Psoas muscle (tissue), 8 donors: ENCODE measurements around the gene TSHZ2. TPM values are rescaled to one million over a fixed set of nuclear protein-coding genes. Genes with fewer than 3 reads are reported as not detected.

Source experiments
- ATAC-seq, 4 donors: fragments of 200-7000 bp; cut with Tn5 transposase; one replicate each; pipeline ENCODE4 v1.9.1; 2020; ENCODE audit warnings: moderate library complexity in 3 of 4, mild to moderate bottlenecking in 2 of 4
- DNase-seq, 2 donors: peaks; one replicate each; pipeline ENCODE4 v3.0.0-alpha.2; 2020
- H3K27ac ChIP-seq: fragments of 200-600 bp; one replicate; pipeline ENCODE4 v1.8.0; 2022
- H3K27me3 ChIP-seq, 3 donors: fragments of 200-600 bp in 1 of 3; one replicate each; pipeline versions ENCODE4 v1.6.1 to v1.8.0; 2013 to 2022; ENCODE audit warnings: low read length in 2 of 3, mild to moderate bottlenecking in 2 of 3, moderate library complexity in 1 of 3; ENCODE audit not compliant: insufficient read depth in 3 of 3
- H3K36me3 ChIP-seq, 2 donors: fragments of 200-600 bp in 1 of 2; one replicate each; pipeline versions ENCODE4 v1.6.1 to v1.8.0; 2013 to 2022; ENCODE audit warnings: low read depth in 1 of 2, mild to moderate bottlenecking in 1 of 2, moderate library complexity in 1 of 2; ENCODE audit not compliant: insufficient read depth in 1 of 2
- H3K4me1 ChIP-seq: fragments of 200-600 bp; one replicate; pipeline ENCODE4 v1.8.0; 2022
- H3K4me3 ChIP-seq: fragments of 200-600 bp; one replicate; pipeline ENCODE4 v1.8.0; 2022; ENCODE audit warnings: mild to moderate bottlenecking
- H3K9me3 ChIP-seq: fragments of 200-600 bp; one replicate; pipeline ENCODE4 v1.8.0; 2022
- WGBS, 3 donors: extraction: QIAGEN DNeasy Blood & Tissue Kit; methylation state at CpG; one replicate each; pipeline versions ENCODE4 v1.1.6 to v1.1.7; 2013; 5-methylcytosine and 5-hydroxymethylcytosine counted together
- intact Hi-C, 2 donors: fragments of 100-400 bp; cut with DNase I; formaldehyde crosslinking; loops; one replicate each; pipeline versions ENCODE4 v1.11.0 to v1.14.2; 2022
- polyA plus RNA-seq, 3 donors: library from polyadenylated mRNA; stranded (reverse); fragments of 200-250 nt; gene quantifications; one replicate each; pipeline ENCODE4 v1.2.3, GENCODE V29; 2013
- total RNA-seq, 4 donors: library from RNA; stranded (reverse); fragmentation: NEBNext Ultra II Directional in 2 of 4; extraction: Animal tissue kit (Norgen Biotek cat#: 25700) in 2 of 4; gene quantifications; one replicate each; pipeline versions ENCODE4 v1.2.1 to v1.2.4, GENCODE V29; 2021 to 2023
- TF ChIP-seq, protein P1 (sequence below): fragments of 200-600 bp; IDR thresholded peaks from one replicate; pipeline ENCODE4 v1.8.0; 2022; ENCODE audit warnings: antibody characterized with exemption
- donor health status: healthy with polysubstance abuse.
- donor health status: DM: no; HTN: no; CAD: no; lungs with moderate emphysema.
- donor health status: Bipolar disorder and iron deficiency.
- donor health status: healthy.
- donor health status: DM: yes; HTN: yes; CAD: no.
- donor health status: DM: no; HTN: no; CAD: no.
- donor health status: DM: no; HTN: no; CAD: no.
- donor health status: DM: yes; HTN: yes; CAD: no.

Gene TSHZ2
- total and polyA plus RNA-seq, 7 donors = 0.39 to 7.5 (median 1.9) TPM

- TF ChIP-seq, protein P1, sequence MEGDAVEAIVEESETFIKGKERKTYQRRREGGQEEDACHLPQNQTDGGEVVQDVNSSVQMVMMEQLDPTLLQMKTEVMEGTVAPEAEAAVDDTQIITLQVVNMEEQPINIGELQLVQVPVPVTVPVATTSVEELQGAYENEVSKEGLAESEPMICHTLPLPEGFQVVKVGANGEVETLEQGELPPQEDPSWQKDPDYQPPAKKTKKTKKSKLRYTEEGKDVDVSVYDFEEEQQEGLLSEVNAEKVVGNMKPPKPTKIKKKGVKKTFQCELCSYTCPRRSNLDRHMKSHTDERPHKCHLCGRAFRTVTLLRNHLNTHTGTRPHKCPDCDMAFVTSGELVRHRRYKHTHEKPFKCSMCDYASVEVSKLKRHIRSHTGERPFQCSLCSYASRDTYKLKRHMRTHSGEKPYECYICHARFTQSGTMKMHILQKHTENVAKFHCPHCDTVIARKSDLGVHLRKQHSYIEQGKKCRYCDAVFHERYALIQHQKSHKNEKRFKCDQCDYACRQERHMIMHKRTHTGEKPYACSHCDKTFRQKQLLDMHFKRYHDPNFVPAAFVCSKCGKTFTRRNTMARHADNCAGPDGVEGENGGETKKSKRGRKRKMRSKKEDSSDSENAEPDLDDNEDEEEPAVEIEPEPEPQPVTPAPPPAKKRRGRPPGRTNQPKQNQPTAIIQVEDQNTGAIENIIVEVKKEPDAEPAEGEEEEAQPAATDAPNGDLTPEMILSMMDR = no peak
- WGBS, 3 donors = 54 to 65% (median 61%) methylated on average over 8 of the region's 8 CpGs
- H3K36me3 ChIP-seq = no peaks in the 10 kb centered on the region
- no peaks in the 10 kb centered on the region for H3K9me3 ChIP-seq
- no peak overlapping the region for H3K27ac ChIP-seq
- H3K27me3 ChIP-seq = no peaks in the 10 kb centered on the region
- ATAC-seq (no peak), DNase-seq (no peak)
- intact Hi-C loops = no loop called here
- H3K4me1 ChIP-seq = no peaks in the 10 kb centered on the region
- no peak overlapping the region for H3K4me3 ChIP-seq
Measured at GRCh38 chr20:53383916-53384315, 411.8 kb downstream of the TSHZ2 start.

- no peak overlapping the region for H3K4me3 ChIP-seq
- no peaks in the 10 kb centered on the region for H3K27me3 ChIP-seq
- no peak for ATAC-seq
- H3K27ac ChIP-seq = no peak overlapping the region
- no peak for DNase-seq
- 77 to 82% (median 78%) methylated on average over 3 of the region's 3 CpGs for WGBS, 3 donors
- TF ChIP-seq, protein P1 = no peak
- no peaks in the 10 kb centered on the region for H3K4me1 ChIP-seq
- intact Hi-C loops = no loop called here
- H3K36me3 ChIP-seq = no peaks in the 10 kb centered on the region
- no peaks in the 10 kb centered on the region for H3K9me3 ChIP-seq
Measured at GRCh38 chr20:53384392-53384791, 412.2 kb downstream of the TSHZ2 start.

DNA sequence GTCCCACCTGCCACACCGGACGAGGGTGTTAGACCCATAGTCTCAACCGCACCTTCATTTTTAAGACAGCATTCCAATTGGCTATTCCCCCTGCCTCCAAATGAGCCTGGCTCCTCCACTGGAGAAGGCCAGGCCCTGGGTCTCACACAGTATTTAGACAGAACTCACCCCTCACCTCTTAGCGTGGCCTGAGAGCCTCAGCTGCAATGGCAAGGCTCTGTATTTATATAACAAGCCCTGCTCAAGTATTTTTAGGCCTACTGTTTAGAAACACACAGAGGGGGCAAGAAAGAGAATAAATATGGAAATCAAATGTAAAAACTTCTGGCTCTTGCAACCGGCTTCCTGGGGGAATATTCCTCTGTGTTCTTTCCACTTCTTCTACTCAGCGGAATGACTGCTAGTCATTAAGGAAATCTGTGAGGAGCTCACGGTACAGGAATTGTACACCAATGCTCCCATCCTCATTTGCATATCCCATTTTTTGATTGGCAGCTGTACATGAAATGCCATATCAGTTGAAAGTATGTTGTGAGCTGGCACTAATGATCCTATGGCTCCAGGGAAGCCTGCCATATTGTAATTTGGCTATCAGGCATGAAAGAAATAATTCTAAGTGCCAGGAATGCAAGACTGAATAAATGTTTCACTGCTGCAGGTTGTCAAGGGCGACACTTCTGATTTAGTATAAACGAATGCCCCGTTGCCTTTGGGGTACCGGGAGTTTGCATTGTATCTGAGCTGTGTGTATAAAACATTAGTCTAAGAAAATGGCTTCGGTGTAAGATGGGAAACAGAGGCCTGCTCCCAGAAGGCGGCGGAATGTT is 414.0 kb downstream of the TSHZ2 start:
- H3K4me3 ChIP-seq = no peak overlapping the region
- intact Hi-C loops = no loop called here
- DNase-seq = no peak
- WGBS, 3 donors = 72 to 74% (median 73%) methylated on average over 14 of the region's 14 CpGs
- no peaks in the 10 kb centered on the region for H3K36me3 ChIP-seq
- no peaks in the 10 kb centered on the region for H3K27me3 ChIP-seq
- H3K27ac ChIP-seq = no peak overlapping the region
- ATAC-seq = no peak
- peaks cover 3% of the 10 kb centered on the region for H3K9me3 ChIP-seq
- H3K4me1 ChIP-seq = no peaks in the 10 kb centered on the region
- TF ChIP-seq, protein P1 = no peak

GRCh38 chr20:53387983-53388675 is 416.0 kb downstream of the TSHZ2 start:
- H3K4me3 ChIP-seq = no peak overlapping the region
- intact Hi-C loops = no loop called here
- ATAC-seq (no peak), DNase-seq (no peak)
- H3K4me1 ChIP-seq = no peaks in the 10 kb centered on the region
- H3K9me3 ChIP-seq = peaks cover 3% of the 10 kb centered on the region
- no peak overlapping the region for H3K27ac ChIP-seq
- TF ChIP-seq, protein P1 = no peak
- no peaks in the 10 kb centered on the region for H3K27me3 ChIP-seq
- 88 to 92% (median 89%) methylated on average over 8 of the region's 8 CpGs for WGBS, 3 donors
- no peaks in the 10 kb centered on the region for H3K36me3 ChIP-seq
